Measurements from ENCODE around the gene EPRS1.
A peak's percentile ranks its signal among the peaks of the same experiment; 100 is the strongest.

GRCh38 chr1:220089650-220090556 lies 43.6 kb upstream of the EPRS1 start, which contains the start of gene BPNT1:
- TF ChIP-seq EZH2phosphoT487 (IDR thresholded peaks at IDR 0.05; ENCODE audit: borderline replicate concordance) (no peak), CTCF (conservative IDR thresholded peaks at IDR 0.05; ENCODE audit: low read length) (peak; percentile 31; the same call in 1 of the 2 replicates)

Data from Loucy (cell line).